NB4 (cell line): ENCODE measurements around the gene TENT5D.

ENCODE experiments used
- CTCF ChIP-seq: IDR thresholded peaks from one replicate; pipeline ENCODE4 v1.5.1; 2012; ENCODE audit warnings: low read depth, low read length
- MYC ChIP-seq: IDR thresholded peaks from 2 replicates; pipeline ENCODE4 v1.6.1; 2011; ENCODE audit warnings: low read depth, low read length
- POLR2A ChIP-seq: IDR thresholded peaks from 2 replicates; pipeline ENCODE4 v1.6.1; 2011; ENCODE audit warnings: mild to moderate bottlenecking; ENCODE audit not compliant: insufficient read length; ENCODE audit errors: extremely low read depth

GRCh38 chrX:80431505-80431832, 11.2 kb downstream of the TENT5D start:
- TF ChIP-seq CTCF: no peak
- TF ChIP-seq POLR2A: no peak
- TF ChIP-seq MYC: no peak
